ENCODE data around the gene R3HDM2.

The R3HDM2 gene

GRCh38 chr12:57258977-57259970 lies 171.6 kb downstream of the R3HDM2 start:
- peaks cover 3% of the 10 kb centered on the region for H3K27me3 Mint-ChIP-seq (ENCODE audit: low read depth, poor library complexity)
- no peak for DNase-seq
- H3K9me3 Mint-ChIP-seq, result no peaks in the 10 kb centered on the region
- TF ChIP-seq CTCF (IDR thresholded peaks at IDR 0.05), result no peak
- peaks cover 37% of the 10 kb centered on the region for H3K36me3 Mint-ChIP-seq (ENCODE audit: low read depth)
- no peak overlapping the region for H3K4me3 Mint-ChIP-seq
- H3K27ac Mint-ChIP-seq, result no peak overlapping the region
- H3K4me1 Mint-ChIP-seq, result peaks cover 34% of the 10 kb centered on the region

GRCh38 chr12:57255916-57256315 lies 174.9 kb downstream of the R3HDM2 start:
- Mint-ChIP-seq H3K4me1 (peaks cover 21% of the 10 kb centered on the region), H3K27me3 (ENCODE audit: low read depth, poor library complexity) (no peaks in the 10 kb centered on the region), H3K36me3 (ENCODE audit: low read depth) (peaks cover 41% of the 10 kb centered on the region), H3K27ac (no peak overlapping the region), H3K9me3 (no peaks in the 10 kb centered on the region), H3K4me3 (no peak overlapping the region)
- no peak for DNase-seq
- no peak for TF ChIP-seq CTCF (IDR thresholded peaks at IDR 0.05)

GRCh38 chr12:57254506-57255280 lies 176.2 kb downstream of the R3HDM2 start:
- DNase-seq, result no peak
- H3K27me3 Mint-ChIP-seq (ENCODE audit: low read depth, poor library complexity), result no peaks in the 10 kb centered on the region
- H3K4me3 Mint-ChIP-seq, result no peak overlapping the region
- H3K36me3 Mint-ChIP-seq (ENCODE audit: low read depth), result peaks cover 39% of the 10 kb centered on the region
- H3K9me3 Mint-ChIP-seq, result no peaks in the 10 kb centered on the region
- peaks cover 25% of the 10 kb centered on the region for H3K4me1 Mint-ChIP-seq
- peak overlapping the region; percentile 45 for H3K27ac Mint-ChIP-seq
- no peak for TF ChIP-seq CTCF (IDR thresholded peaks at IDR 0.05)

GRCh38 chr12:57250956-57251355 lies 179.9 kb downstream of the R3HDM2 start, which contains the start of gene STAC3:
TSS of gene STAC3 (minus strand) at chr12:57251187. CDS start at chr12:57249636, 1,551 bp downstream.
- Mint-ChIP-seq H3K4me1 (peaks cover 39% of the 10 kb centered on the region), H3K36me3 (ENCODE audit: low read depth) (peaks cover 26% of the 10 kb centered on the region), H3K27ac (peak within 1 kb of the TSS; percentile 66), H3K4me3 (no peak within 1 kb of the TSS), H3K9me3 (no peaks in the 10 kb centered on the region), H3K27me3 (ENCODE audit: low read depth, poor library complexity) (peaks cover 4% of the 10 kb centered on the region)
- DNase-seq, result no peak
- TF ChIP-seq CTCF (IDR thresholded peaks at IDR 0.05), result no peak

- H3K4me1 Mint-ChIP-seq, result peaks cover 39% of the 10 kb centered on the region
- H3K36me3 Mint-ChIP-seq (ENCODE audit: low read depth), result peaks cover 23% of the 10 kb centered on the region
- DNase-seq, result no peak
- H3K9me3 Mint-ChIP-seq, result no peaks in the 10 kb centered on the region
- peak overlapping the region; percentile 66 for H3K27ac Mint-ChIP-seq
- H3K27me3 Mint-ChIP-seq (ENCODE audit: low read depth, poor library complexity), result peaks cover 4% of the 10 kb centered on the region
- no peak for TF ChIP-seq CTCF (IDR thresholded peaks at IDR 0.05)
- H3K4me3 Mint-ChIP-seq, result no peak overlapping the region
Observed at GRCh38 chr12:57250541-57250940, 180.3 kb downstream of the R3HDM2 start.
